Endometrium (tissue), 2 donors: ENCODE measurements around the gene FOXN1.
"Not testable (repeated sequence)": the region's sequence is repeated elsewhere in the genome, so short reads cannot be mapped to it uniquely, and the experiment has no call there.

Experiments
- FAIRE-seq: peaks from 2 replicates; lab custom pipeline; 2012; peaks lifted over from hg19 to GRCh38; lab: Jason Lieb, UNC
- donor health status: control.
- donor health status: control.

FOXN1 gene

DNA sequence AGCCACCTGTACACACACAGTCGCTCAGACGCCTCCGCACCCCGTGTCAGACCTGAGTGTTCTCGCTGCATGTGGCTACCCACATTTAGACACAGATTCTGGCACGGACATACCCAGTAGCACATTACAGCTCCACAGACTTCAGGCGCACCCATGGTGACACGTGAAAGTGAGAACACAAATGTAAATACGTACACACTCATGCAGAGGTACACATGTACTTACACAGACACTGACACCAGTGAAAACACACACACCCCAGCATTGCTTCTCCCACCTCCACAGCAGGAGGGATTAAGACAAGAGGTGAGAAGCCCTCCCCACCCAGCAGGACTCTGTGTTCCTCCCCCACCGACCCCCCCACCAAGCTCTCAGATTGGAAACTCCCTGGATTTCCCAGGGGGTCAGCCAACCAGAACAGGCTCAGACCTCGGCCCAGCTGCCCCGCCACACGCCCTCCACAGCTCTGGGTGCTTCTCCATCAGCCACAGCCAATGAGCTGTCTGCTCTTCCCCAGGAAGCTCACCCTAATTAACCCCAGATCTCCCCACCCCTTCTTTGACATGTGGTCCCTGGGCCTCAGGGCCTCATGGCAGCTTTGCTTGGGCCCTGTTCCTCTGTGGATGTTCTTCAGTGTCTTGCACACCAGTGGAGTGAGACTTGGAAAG lies 5.3 kb upstream of the FOXN1 start:
- FAIRE-seq, result no peak

DNA sequence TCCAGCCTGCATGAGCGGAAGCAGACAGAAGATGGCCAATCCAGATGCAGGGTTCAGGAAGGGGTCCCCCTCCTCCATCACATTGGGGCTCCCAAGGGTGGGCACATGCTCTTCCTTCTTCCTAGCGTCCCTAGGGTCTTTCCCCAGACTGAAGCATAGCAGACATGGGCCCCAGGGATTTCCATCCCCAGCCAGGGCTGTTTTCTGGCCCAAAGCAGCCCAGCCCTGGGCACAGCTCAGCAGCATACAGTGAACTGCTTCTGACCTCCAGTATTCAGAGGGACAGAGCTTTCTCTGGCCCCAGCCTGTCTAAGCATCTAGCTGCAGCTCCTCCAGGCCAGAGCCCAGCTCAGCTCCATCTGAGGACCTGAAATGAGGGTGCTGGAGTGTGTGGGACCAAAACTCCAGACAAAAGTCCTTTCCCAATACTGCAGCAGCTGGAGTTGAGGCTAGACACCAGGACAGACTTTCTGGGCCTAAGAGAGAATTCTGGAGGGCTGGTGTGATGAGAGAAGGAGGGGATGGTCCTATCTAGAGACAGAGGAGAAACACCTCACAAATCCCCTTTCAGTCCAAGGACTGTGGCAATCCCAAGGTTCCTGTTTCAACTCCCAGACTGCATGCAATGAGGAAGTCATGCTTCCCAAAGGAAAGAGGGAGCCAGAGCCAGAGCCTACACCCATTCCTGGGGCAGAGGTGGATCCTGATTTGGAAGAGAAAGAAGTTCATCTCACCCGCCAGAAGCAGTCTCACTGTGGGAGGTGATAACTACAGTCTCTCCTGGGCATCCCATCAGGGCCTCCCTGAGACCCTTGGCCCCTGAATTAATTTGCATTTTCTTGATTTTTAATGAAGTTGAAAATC lies 4.5 kb upstream of the FOXN1 start:
- FAIRE-seq, result no peak

DNA sequence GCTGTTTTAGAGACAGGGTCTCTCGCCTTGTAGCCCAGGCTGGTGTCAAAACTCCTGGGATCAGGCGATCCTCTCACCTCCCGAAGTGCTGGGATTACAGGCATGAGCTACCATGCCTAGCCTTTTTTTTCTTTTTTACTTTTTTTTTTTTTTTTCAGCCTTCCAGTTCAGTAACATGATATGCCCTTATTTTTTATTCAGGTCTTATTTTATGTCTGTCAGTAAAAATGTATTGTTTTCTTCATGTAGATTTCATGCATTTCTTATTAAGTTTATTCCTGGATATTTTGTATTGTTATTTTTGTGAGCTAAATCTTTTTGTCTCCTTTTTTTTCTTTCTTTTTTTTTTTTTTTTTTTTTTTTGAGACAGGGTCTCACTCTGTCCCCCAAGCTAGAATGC lies 2.7 kb upstream of the FOXN1 start:
- no peak for FAIRE-seq

DNA sequence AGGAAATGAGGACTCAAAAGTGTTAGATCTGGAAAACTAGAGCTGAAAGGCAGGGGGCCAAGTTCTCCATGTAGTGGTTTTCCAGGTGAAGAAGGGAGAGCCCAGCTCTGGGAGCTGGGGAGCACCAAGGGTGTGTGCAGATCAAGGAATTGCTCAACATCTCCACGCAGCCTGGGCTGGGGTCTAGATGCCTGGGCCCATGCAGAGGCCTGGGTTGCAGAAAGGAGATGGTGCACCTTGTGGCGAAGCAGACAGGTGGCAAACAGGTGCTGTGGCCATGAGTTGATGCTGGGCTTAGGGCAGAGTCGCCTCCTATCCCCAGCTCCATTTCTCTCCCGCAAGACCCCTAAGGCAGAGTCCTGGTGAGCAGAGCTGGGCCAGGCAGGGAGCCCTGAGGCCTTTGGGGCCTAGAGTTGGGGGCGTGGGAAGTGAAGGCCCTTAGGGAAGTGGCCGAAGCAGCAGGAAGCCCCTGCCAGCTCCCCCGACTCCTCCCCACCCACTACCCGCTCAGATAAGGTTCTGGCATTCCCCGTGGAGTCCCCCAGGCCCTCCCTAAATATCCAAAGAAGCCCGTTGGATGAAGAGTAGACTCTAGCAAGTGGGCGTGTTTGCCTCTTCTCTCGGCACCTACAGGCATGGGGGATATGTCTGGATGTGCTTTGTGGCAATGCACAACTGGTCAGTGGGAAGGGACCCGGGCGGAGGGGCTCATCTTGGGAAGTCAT lies 777 bp downstream of the FOXN1 start:
- FAIRE-seq, result no peak

DNA sequence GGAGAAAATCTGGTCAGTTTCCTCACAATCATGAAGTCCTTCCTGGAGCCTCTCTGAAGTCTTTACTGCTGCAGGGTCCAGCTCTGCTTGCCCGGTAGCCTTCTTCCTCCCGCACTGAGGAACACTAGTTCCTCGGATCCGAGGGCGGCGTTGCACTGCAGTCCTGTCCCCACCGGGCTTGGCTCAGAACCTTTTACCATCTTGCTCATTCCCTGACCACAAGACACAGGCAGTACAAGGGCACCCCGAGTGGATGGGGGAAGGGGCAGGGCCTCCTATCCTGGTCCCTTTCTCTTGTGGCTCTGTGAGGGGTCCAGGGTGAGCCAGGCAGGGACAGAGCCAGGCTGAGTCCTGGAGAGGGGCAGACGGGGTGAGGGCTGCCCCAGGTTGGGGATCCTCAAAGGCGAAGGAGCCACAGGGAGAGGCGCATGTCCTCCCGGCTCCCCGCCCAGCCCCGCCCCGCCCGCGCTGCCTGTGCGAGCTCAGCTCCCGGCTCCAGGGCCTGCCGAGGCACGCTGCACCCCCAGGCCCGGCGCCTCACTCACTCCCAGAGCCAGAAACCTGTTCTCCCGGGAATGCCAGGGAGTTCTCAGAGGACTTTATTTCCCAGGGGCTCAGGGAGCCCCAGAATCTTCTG lies 1.5 kb downstream of the FOXN1 start:
- FAIRE-seq, result no peak

DNA sequence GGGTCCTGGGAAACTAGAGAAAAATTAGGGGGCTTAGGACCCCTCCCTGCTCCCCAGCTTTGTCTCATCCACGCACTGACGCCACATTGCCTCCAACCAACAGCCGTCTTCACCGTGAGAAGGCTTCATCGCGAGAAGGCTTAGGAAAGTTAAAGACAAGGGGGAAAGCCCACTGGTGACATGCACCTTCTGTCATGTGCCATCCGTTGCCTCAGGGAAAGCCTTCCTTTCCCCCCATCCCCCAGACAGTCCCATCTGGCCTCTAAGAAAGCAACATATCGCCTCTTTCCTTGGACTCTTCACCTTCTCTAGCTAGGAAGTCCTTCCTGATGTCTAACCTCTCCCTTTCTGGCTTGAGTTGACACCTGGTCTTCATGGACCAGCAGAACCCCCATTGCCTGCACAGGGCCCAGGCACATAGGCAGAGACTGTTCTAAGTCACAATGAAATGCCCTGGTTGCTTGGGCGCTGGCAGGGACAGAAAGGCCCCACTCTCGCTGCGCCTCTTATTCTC lies 2.1 kb downstream of the FOXN1 start:
- FAIRE-seq, result no peak

DNA sequence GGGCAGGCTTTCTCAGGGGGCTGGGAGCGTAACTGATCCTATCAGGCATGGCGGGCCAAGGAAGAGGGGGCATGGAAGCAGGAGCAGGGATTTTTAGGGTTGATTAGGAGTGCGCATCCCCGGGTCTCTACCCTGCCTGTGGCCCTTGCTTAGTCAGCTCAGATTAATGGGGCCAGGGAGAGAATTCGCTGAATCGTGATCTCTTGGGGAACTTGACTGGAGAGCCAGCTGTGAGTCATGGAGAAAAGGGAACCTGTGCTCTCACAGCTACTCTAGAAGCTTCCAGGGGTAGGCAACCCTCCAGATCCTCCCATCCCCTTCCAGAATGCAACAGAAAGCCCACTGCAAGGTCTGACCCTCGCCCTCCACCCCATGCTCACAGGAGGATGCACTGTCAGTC lies 3.6 kb downstream of the FOXN1 start:
- FAIRE-seq, result no peak

DNA sequence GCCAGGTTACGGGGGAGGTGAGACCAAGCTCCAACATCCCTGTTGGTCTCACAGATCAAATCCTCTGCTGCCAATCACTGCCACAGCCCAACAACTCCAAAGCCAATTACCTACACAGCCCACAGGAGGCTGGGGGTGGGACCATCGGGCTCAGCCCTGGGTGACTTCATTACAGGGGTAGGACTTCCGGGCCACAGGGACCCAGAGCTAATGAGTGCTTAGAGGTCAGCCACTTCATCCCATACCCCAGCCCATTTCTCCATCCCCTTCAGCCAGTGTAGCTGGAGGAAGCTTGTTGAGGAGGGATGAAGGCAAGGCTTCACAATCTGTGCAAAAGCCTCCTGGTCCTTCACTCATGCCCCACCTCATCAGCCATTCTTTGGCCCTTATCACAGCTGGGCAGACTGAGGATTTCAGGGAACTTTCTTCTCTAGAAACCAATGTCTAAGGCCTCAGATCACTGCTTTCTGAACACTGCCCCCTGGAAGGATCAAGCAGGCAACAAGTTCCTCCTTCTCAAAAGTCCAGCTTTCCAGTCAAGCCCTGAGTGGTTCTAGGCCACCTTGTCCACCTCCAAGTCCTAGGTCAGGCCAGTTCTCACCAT lies 5.8 kb downstream of the FOXN1 start:
- FAIRE-seq, result no peak

DNA sequence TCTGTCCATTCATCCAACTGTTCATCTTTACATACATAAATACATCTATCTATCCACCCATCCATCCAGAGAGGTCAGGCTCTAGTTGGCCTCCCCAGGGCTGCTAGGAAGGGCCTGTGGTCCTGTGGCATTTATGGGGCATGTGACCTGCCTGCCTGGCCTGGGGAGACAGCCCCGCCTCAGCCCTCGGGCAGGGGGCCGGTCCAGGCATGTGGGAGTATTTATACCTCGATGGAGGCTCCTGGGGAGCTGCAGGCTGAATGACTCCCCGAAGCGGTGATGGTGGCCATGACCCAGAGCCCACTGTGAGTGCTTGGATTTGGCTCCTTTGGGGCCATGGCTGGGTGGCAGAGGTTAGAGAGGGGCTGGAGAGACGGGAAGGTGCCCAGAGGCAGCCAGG lies 7.3 kb downstream of the FOXN1 start:
- FAIRE-seq, result no peak

DNA sequence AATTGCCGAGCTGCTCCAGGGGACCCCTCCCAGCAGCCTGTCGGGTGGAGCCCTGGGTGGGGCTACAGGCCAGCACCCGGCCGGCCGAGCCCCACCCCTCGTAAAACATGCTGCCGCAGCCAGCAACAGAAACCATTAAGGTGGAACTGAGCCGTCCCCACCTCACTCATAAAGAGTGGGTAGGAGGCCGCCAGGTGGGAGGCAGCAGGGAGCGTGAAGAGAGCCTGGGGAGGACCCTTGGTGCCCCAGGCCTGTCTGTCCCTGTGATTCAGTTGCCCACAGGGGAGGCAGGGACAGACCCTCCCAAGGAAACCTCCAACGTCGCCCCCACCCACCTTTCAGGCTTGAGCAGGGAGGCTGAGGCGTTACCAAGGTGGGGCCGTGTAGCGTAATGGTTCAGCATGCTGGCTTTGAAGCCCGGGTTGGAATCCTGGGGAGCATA lies 8.4 kb downstream of the FOXN1 start:
- FAIRE-seq, result no peak

DNA sequence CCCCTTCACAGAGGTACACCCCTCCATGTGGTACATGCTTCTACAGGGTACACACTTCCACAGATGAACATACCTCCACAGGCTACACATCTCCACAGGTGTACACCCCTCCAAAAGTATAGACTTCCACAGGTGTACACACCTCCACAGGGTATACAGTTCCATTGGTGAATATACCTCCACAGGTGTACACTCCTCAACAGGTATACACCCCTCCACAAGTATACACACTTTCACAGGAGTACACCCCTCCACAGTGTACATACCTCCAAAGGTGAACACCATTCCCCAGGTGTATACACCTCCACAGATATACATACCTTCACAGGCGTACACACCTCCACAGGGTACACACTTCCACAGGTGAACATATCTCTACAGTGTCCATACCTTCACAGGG lies 9.4 kb downstream of the FOXN1 start:
- no peak for FAIRE-seq

DNA sequence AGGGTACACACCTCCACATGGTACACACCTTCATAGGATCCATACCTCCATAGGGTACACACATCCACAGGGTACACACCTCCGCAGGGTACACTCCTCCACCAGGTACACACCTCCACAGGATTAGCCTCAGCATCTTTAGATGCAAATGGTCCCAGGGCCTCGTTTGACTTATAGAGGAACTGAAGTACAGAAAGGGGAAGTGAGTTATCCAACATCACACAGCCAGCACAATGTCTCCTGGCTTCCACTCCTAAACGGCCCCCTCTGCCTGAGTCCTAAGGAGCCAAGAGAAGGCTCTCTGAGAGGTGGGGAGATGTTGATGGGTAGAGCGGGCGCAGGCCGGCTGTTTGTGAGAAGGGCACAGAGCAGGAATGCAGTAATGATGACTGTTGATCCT lies 12.0 kb downstream of the FOXN1 start:
- FAIRE-seq, result no peak

DNA sequence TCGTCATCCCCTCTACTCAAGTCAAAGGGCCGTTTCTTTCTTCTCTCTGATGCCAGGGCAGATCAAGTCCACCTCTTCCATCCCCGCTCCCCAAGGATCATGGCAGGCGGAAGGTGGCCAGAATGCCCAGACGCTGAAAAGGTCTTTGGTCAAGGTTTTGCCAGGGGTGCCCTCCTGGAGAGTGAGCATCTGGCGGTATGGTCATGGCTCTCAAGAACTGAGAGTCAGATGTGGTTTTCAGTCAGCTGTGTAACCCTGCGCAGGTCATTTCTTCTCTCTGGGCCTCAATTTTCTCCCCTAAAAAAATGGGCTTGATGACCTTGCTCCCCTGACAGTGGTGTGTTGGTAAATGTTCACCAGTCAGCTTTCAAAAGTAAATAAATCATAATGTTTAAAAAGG lies 12.4 kb downstream of the FOXN1 start:
- no peak for FAIRE-seq

DNA sequence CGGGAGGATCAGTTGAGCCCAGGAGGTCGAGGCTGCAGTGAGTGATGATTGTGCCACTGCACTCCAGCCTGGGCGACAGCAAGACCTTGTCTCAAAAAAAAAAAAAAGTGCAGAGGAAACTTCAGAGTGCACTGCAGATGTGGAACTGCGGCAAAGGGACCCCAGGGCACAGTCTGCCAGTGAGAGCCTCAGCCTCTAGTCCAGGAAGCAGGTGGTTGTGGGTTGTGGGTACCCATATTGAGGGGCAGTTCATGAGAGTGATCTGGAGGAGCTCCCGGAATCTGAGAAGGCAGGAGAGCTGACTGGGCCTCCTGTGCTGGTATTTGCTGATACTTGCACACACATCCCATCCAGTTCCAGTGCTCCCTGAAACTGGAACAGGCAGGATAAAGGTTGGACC lies 13.1 kb downstream of the FOXN1 start:
- no peak for FAIRE-seq

DNA sequence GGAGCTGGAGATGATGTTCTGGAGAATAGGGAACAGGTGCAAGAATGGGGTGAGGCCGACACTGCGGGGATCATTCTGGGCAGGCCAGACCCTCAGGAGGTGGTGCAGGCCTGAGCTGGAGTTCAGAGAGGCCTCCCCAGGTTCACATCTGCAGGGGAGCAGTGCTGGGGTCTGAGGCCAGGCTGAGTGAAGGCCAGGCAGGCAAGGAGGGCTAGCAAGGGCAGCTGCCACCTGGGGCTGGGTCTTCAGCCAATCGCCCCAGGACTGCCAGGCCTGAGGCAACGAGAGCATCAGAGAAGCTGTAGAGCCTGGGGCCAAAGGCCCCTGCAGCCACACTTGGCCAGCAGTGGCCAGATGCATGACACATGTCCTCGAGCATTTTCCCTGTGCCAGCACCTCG lies 14.5 kb downstream of the FOXN1 start:
- FAIRE-seq, result no peak

DNA sequence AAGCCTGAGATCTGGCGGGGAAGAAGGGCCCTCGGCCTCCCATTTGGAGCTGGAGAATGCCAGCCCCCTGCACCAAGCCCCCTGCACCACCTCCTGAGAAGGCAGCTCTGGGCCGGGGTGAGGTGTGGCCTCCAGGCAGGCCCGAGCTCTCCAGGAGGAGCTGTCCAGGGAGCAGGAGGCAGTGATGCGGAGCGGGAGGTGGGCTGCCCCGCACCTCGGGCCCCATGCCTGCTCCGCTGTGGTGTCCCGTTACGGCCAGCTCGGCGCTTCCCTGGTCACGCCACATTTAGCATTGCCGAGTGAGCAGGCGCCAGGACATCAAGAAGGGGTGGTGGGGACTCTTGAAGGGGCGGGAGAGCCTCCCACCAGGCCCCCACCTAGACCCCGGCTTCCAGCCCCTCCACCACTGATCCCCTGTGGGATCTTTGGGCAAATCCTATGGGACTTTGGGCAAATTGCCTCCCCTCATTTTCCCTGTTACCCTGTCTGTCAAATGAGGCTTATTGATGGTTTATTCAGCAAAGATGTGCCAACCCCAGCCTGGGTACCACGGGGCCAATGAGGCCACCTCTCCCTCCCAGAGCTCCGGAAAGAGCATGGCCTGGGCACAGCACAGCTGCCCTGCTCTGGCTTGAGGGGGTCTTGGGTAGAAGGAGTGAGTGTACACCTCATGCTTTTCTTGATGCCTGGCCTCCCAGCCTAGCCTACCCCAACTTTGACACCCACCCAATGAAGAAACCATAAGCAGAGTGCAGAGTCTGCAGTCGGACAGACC lies 15.3 kb downstream of the FOXN1 start:
- FAIRE-seq, result no peak

DNA sequence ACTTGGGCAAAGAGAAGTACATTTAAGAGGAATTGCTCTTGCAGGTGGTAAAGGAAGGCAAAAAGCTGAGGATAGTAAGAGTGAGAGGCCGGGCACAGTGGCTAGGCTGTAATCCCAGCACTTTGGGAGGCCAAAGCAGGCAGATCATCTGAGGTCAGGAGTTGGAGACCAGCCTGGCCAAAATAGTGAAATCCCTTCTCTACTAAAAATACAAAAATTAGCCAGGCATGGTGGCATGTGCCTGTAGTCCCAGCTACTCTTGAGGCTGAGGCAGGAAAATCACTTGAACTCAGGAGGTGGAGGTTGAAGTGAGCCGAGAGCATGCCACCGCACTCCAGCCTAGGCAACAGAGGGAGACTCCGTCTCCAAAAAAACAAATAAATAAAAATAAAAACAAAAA lies 16.1 kb downstream of the FOXN1 start:
- FAIRE-seq, result not testable (repeated sequence)

DNA sequence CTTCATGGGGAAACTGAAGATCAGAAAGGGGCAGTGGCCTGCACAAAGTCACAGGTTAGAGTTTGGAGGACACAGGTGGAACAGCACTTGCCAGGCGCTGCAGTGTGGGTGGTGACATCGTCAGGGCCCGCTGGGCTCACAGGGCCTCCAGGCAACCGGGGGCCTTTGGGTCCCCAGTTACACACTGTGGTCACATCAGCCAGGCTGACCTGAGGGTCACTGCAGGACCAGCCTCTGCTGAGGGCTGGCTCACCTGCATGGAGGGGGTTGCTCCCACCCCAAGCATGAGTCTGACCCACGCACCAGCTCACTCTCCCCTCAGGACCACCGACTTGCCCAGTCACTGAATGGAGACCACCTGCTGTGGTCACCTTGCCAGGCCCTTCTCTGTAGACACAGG lies 17.0 kb downstream of the FOXN1 start:
- FAIRE-seq, result no peak

DNA sequence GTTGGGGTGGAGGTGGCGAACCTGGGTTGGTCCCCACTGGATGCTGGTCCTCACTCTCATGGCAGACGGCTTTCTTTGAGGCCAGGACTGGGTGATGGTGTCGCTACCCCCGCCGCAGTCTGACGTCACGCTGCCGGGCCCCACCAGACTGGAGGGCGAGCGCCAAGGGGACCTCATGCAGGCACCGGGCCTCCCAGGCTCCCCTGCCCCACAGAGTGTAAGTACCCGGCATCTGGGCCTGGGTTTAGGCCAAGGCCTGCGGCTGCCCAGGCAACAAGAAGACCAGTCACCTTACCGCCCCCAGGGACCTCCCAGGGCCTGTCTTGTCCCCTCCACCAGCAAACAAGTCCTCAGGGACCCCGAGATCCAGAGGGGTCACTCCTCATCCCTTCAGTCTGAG lies 17.7 kb downstream of the FOXN1 start:
- no peak for FAIRE-seq

DNA sequence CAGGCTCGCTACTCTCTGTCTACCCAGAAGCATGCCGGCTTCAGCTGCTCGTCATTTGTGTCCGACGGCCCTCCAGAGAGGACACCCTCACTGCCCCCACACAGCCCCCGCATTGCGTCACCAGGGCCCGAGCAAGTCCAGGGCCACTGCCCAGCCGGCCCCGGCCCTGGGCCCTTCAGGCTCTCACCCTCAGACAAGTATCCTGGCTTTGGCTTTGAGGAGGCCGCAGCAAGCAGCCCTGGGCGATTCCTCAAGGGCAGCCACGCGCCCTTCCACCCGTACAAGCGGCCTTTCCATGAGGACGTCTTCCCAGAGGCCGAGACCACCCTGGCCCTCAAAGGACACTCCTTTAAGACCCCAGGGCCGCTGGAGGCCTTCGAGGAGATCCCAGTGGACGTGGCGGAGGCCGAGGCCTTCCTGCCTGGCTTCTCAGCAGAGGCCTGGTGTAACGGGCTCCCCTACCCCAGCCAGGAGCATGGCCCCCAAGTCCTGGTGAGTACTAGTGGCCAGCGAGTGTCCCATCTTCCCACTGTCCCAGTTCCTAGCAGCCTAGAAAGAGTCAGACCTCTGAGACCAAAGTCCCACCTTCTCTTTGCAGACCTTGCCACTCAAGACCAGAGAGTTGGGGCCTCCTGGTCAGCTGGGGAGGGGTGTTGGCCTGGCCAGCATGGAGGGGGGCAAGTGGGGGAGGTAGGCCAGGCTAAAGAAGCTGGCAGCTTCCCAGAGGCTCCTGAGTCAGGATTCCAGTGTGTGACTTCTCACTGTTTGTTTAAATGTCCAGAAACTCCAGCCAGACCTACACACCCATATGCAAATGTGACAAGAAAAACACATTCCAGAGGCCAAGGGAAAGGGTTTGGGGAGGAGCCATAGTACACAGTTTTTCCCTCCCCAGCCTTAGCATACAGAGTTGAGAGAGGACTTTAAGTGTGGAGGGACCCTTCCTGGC lies 18.6 kb downstream of the FOXN1 start:
- no peak for FAIRE-seq
